Vagina (tissue), 2 donors: ENCODE results near the gene CD93. TPM values are rescaled to one million over a fixed set of nuclear protein-coding genes. Genes with fewer than 3 reads are reported as not detected.

Experiments used
- DNase-seq, 2 donors: peaks; one replicate each; pipeline ENCODE4 v3.0.0-alpha.2; 2017; ENCODE audit errors: extremely low spot score in 2 of 2
- H3K27ac ChIP-seq: fragments of 200-600 bp; sonication (generic); one replicate; pipeline ENCODE4 v1.5.1; 2019
- H3K27me3 ChIP-seq: fragments of 200-600 bp; sonication (generic); one replicate; pipeline ENCODE4 v1.5.1; 2019
- H3K36me3 ChIP-seq, 2 donors: fragments of 200-600 bp; sonication (generic); one replicate each; pipeline ENCODE4 v1.5.1; 2017 to 2019
- H3K4me1 ChIP-seq: fragments of 200-600 bp; sonication (generic); one replicate; pipeline ENCODE4 v1.5.1; 2019
- H3K4me3 ChIP-seq, 2 donors: fragments of 200-600 bp; sonication (generic); 1 replicate in 1 of 2; 2 replicates in 1 of 2; pipeline ENCODE4 v1.5.1; 2016 to 2019
- H3K9me3 ChIP-seq: fragments of 200-600 bp; sonication (generic); one replicate; pipeline ENCODE4 v1.5.1; 2019
- CTCF ChIP-seq, 3 experiments: fragments of 450-650 bp in 2 of 3; fragments of 200-600 bp in 1 of 3; sonication (generic) in 1 of 3; IDR thresholded peaks; one replicate each; pipeline ENCODE4 v1.5.1; 2017 to 2019; ENCODE audit warnings: antibody characterized with exemption in 3 of 3, mild to moderate bottlenecking in 2 of 3, moderate library complexity in 2 of 3
- POLR2A ChIP-seq, 2 donors: fragments of 450-650 bp; IDR thresholded peaks; one replicate each; pipeline ENCODE4 v1.6.1; 2017; ENCODE audit warnings: antibody characterized with exemption in 2 of 2, mild to moderate bottlenecking in 2 of 2, moderate library complexity in 2 of 2
- POLR2AphosphoS5 ChIP-seq, 2 donors: sonication (generic); formaldehyde crosslinking; IDR thresholded peaks; one replicate each; pipeline ENCODE4 v1.9.0; 2017; ENCODE audit warnings: antibody characterized with exemption in 2 of 2, mild to moderate bottlenecking in 2 of 2, low read depth in 1 of 2; ENCODE audit not compliant: insufficient read depth in 1 of 2
- intact Hi-C: fragments of 100-400 bp; cut with DNase I; formaldehyde crosslinking; loops from one replicate; pipeline ENCODE4 v1.15.1; 2023
- total RNA-seq: library from RNA; depleted of rRNA; stranded (reverse); fragments of >200 nt; gene quantifications from one replicate; pipeline ENCODE4 v1.2.3, GENCODE V29; 2016

Gene CD93
- total RNA-seq, 1 donor from 2014 or later, result 45.4 TPM

GRCh38 chr20:23032056-23032749 is 53.9 kb downstream of the CD93 start:
- Histone ChIP-seq H3K27me3 (peaks cover 5% of the 10 kb centered on the region), H3K4me1 (peaks cover 4% of the 10 kb centered on the region), H3K36me3 (no peaks in the 10 kb centered on the region), H3K27ac (no peak overlapping the region), H3K9me3 (no peaks in the 10 kb centered on the region), H3K4me3 (no peak overlapping the region)
- TF ChIP-seq POLR2AphosphoS5 (IDR thresholded peaks at IDR 0.05; ENCODE audit: insufficient read depth in 1 of 2, low read depth in 1 of 2), result no peak
- no peak for TF ChIP-seq CTCF (IDR thresholded peaks at IDR 0.05)
- TF ChIP-seq POLR2A (IDR thresholded peaks at IDR 0.05), result no peak
- intact Hi-C loops, result no loop called here
- DNase-seq, result no peak

- intact Hi-C loops, result no loop called here
- Histone ChIP-seq H3K36me3 (no peaks in the 10 kb centered on the region), H3K9me3 (no peaks in the 10 kb centered on the region), H3K27ac (no peak overlapping the region), H3K27me3 (peaks cover 5% of the 10 kb centered on the region), H3K4me3 (no peak overlapping the region), H3K4me1 (peaks cover 4% of the 10 kb centered on the region)
- no peak for DNase-seq
- TF ChIP-seq CTCF (IDR thresholded peaks at IDR 0.05), result no peak
- TF ChIP-seq POLR2AphosphoS5 (IDR thresholded peaks at IDR 0.05; ENCODE audit: insufficient read depth in 1 of 2, low read depth in 1 of 2), result no peak
- TF ChIP-seq POLR2A (IDR thresholded peaks at IDR 0.05), result no peak
Observed at GRCh38 chr20:23031346-23031745, 54.8 kb downstream of the CD93 start.

Other genes starting within 250 kb of the CD93 start
- not detected for gene SSTR4, start 51.0 kb downstream of the CD93 start, total RNA-seq
- 76.9 TPM for gene THBD, start 36.7 kb downstream of the CD93 start, total RNA-seq